Measurements from ENCODE around the gene HLA-F.

- TF ChIP-seq ZNF121 (tag by site-specific recombination; IDR thresholded peaks at IDR 0.05) (no peak), ZNF791 (tag by site-specific recombination; IDR thresholded peaks at IDR 0.05) (no peak), ZNF529 (tag by site-specific recombination; IDR thresholded peaks at IDR 0.05; ENCODE audit: insufficient replicate concordance) (no peak), ZNF274 (IDR thresholded peaks at IDR 0.05; ENCODE audit: low read length) (no peak), ZNF274 (tag by site-specific recombination; IDR thresholded peaks at IDR 0.05; ENCODE audit: borderline replicate concordance) (no peak), CTCF (tag by site-specific recombination; IDR thresholded peaks at IDR 0.05) (no peak), ZNF140 (tag by site-specific recombination; IDR thresholded peaks at IDR 0.05) (no peak)
Observed at GRCh38 chr6:29745386-29745785, 22.2 kb downstream of the HLA-F start.
